Esophagus squamous epithelium (tissue), 4 donors: ENCODE data around the gene STEAP1.

Experiments used
- CTCF ChIP-seq, 6 experiments: fragments of 450-650 bp in 4 of 6; fragments of 200-600 bp in 2 of 6; sonication (generic) in 2 of 6; IDR thresholded peaks; one replicate each; pipeline ENCODE4 v1.5.1; 2016 to 2019; ENCODE audit warnings: antibody characterized with exemption in 6 of 6, mild to moderate bottlenecking in 4 of 6, moderate library complexity in 4 of 6
- POLR2A ChIP-seq, 4 donors: fragments of 450-650 bp; IDR thresholded peaks; one replicate each; pipeline ENCODE4 v1.6.1; 2017; ENCODE audit warnings: antibody characterized with exemption in 4 of 4, mild to moderate bottlenecking in 4 of 4, moderate library complexity in 3 of 4

GRCh38 chr7:90173127-90173844 lies 19.0 kb downstream of the STEAP1 start:
- TF ChIP-seq CTCF (IDR thresholded peaks at IDR 0.05) (no peak), POLR2A (IDR thresholded peaks at IDR 0.05) (no peak)
